ENCODE measurements around the gene SUN5.

DNA sequence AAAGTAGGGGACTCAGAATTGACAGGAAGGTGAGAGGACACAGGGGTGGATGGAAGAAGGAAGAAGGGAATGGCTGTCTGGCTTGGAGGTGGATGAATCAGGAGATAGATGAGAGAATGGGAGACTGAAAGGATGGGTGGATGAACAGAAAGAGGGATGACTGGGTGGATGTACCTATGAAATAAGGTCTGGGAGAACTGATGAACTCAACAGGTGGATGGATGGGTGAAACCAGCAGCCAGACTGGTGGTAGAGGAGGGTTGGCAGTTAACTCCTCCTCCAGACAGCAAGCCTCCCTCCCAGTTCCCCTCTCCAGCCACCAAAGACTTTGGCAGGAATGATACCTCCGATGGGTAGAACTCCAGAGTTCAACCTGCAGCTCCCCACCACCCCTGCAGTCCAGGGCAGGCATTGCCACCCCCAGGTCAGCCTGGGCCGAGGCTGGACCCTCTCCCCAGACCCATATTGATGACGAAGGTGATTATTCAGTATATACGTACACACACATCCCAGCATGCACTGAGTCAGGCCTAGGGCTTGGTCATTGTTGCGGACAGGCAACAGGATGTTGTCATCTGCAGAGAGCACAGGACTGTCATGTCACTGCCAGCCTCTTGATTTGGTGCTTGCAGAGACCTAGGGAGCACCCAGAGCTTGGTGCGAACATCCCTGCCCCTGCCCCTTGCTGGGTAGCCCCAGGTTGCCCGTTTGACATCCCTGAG lies 2.0 kb downstream of the SUN5 start:
- TF ChIP-seq, protein P1, sequence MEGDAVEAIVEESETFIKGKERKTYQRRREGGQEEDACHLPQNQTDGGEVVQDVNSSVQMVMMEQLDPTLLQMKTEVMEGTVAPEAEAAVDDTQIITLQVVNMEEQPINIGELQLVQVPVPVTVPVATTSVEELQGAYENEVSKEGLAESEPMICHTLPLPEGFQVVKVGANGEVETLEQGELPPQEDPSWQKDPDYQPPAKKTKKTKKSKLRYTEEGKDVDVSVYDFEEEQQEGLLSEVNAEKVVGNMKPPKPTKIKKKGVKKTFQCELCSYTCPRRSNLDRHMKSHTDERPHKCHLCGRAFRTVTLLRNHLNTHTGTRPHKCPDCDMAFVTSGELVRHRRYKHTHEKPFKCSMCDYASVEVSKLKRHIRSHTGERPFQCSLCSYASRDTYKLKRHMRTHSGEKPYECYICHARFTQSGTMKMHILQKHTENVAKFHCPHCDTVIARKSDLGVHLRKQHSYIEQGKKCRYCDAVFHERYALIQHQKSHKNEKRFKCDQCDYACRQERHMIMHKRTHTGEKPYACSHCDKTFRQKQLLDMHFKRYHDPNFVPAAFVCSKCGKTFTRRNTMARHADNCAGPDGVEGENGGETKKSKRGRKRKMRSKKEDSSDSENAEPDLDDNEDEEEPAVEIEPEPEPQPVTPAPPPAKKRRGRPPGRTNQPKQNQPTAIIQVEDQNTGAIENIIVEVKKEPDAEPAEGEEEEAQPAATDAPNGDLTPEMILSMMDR (IDR thresholded peaks at IDR 0.05), result no peak
- no peak for TF ChIP-seq POLR2AphosphoS5 (IDR thresholded peaks at IDR 0.05)
